Mesenchymal stem cell (in vitro differentiated cells and primary cell): ENCODE data around the gene RFPL2.

Experiments
- DNase-seq: peaks from one replicate; pipeline ENCODE4 v3.0.0-alpha.2; 2013
- H2AFZ ChIP-seq: one replicate; pipeline ENCODE4 v1.6.1; 2013; ENCODE audit warnings: low read depth, mild to moderate bottlenecking, control low read depth, inconsistent platforms, low read length, moderate library complexity
- H2AK5ac ChIP-seq: 2 replicates; pipeline ENCODE4 v1.6.1; 2013; ENCODE audit warnings: low read length, moderate library complexity, mild to moderate bottlenecking, inconsistent platforms; ENCODE audit not compliant: severe bottlenecking
- H2BK120ac ChIP-seq: one replicate; pipeline ENCODE4 v1.6.1; 2013; ENCODE audit warnings: low read depth, mild to moderate bottlenecking, inconsistent platforms, low read length, moderate library complexity
- H2BK12ac ChIP-seq, 2 experiments: one replicate each; pipeline ENCODE4 v1.6.1; 2013; ENCODE audit warnings: inconsistent platforms in 2 of 2, low read length in 2 of 2, mild to moderate bottlenecking in 2 of 2, moderate library complexity in 2 of 2, control low read depth in 1 of 2
- H2BK15ac ChIP-seq: one replicate; pipeline ENCODE4 v1.6.1; 2013; ENCODE audit warnings: mild to moderate bottlenecking, low read depth, inconsistent platforms; ENCODE audit not compliant: poor library complexity, severe bottlenecking
- H2BK5ac ChIP-seq: 2 replicates; pipeline ENCODE4 v1.6.1; 2013; ENCODE audit warnings: low read depth, mild to moderate bottlenecking, low read length, control low read depth, inconsistent platforms; ENCODE audit not compliant: poor library complexity, severe bottlenecking
- H3K14ac ChIP-seq, 2 experiments: one replicate each; pipeline ENCODE4 v1.6.1; 2013; ENCODE audit warnings: inconsistent platforms in 2 of 2, low read length in 2 of 2, control low read depth in 1 of 2, mild to moderate bottlenecking in 1 of 2, moderate library complexity in 1 of 2
- H3K18ac ChIP-seq, 2 experiments: one replicate each; pipeline ENCODE4 v1.6.1; 2013; ENCODE audit warnings: inconsistent platforms in 2 of 2, low read length in 2 of 2, control low read depth in 1 of 2, low read depth in 1 of 2, mild to moderate bottlenecking in 1 of 2
- H3K23ac ChIP-seq, 2 experiments: one replicate each; pipeline ENCODE4 v1.6.1; 2013; ENCODE audit warnings: inconsistent platforms in 2 of 2, low read length in 2 of 2, mild to moderate bottlenecking in 2 of 2, moderate library complexity in 2 of 2, control low read depth in 1 of 2
- H3K27ac ChIP-seq: 2 replicates; pipeline ENCODE4 v1.5.1; 2013; ENCODE audit warnings: mild to moderate bottlenecking, moderate library complexity, low read length, control low read depth, inconsistent platforms; ENCODE audit not compliant: poor library complexity, severe bottlenecking
- H3K27me3 ChIP-seq, 2 experiments: 2 replicates each; pipeline versions ENCODE4 v1.6.1 to v1.7.0; 2013; ENCODE audit warnings: low read length in 2 of 2, mild to moderate bottlenecking in 2 of 2, moderate library complexity in 2 of 2, control low read depth in 1 of 2, inconsistent platforms in 1 of 2; ENCODE audit not compliant: control insufficient read depth in 1 of 2, insufficient read depth in 1 of 2
- H3K36me3 ChIP-seq, 2 experiments: 2 replicates each; pipeline versions ENCODE4 v1.6.1 to v1.7.0; 2013; ENCODE audit warnings: low read length in 2 of 2, control low read depth in 1 of 2, inconsistent platforms in 1 of 2, low read depth in 1 of 2, mild to moderate bottlenecking in 1 of 2; ENCODE audit not compliant: insufficient read depth in 2 of 2, control insufficient read depth in 1 of 2
- H3K4ac ChIP-seq, 2 experiments: one replicate each; pipeline ENCODE4 v1.6.1; 2013; ENCODE audit warnings: inconsistent platforms in 2 of 2, low read length in 2 of 2, mild to moderate bottlenecking in 2 of 2, moderate library complexity in 2 of 2, control low read depth in 1 of 2, low read depth in 1 of 2
- H3K4me1 ChIP-seq: 2 replicates; pipeline ENCODE4 v1.6.1; 2013; ENCODE audit warnings: low read depth, low read length, control low read depth; ENCODE audit not compliant: control insufficient read depth, insufficient read depth
- H3K4me2 ChIP-seq: 2 replicates; pipeline ENCODE4 v1.6.1; 2013; ENCODE audit warnings: low read length, mild to moderate bottlenecking, inconsistent platforms; ENCODE audit not compliant: poor library complexity, severe bottlenecking
- H3K4me3 ChIP-seq, 2 experiments: 2 replicates each; pipeline versions ENCODE4 v1.5.1 to v1.7.0; 2013; ENCODE audit warnings: low read length in 2 of 2, mild to moderate bottlenecking in 2 of 2, control low read depth in 1 of 2, low read depth in 1 of 2; ENCODE audit not compliant: insufficient read depth in 1 of 2
- H3K79me1 ChIP-seq: replicated peaks from 2 replicates; pipeline ENCODE4 v1.6.1; 2013; ENCODE audit warnings: mild to moderate bottlenecking, control low read depth, low read length, inconsistent platforms; ENCODE audit not compliant: poor library complexity, severe bottlenecking
- H3K9ac ChIP-seq: 2 replicates; pipeline ENCODE4 v1.7.0; 2013; ENCODE audit warnings: mild to moderate bottlenecking, low read length, moderate library complexity
- H3K9me3 ChIP-seq: 2 replicates; pipeline ENCODE4 v1.7.0; 2013; ENCODE audit warnings: mild to moderate bottlenecking, low read length; ENCODE audit not compliant: control insufficient read depth
- H4K8ac ChIP-seq: one replicate; pipeline ENCODE4 v1.6.1; 2013; ENCODE audit warnings: inconsistent platforms, mild to moderate bottlenecking, low read length, moderate library complexity
- H4K91ac ChIP-seq: one replicate; pipeline ENCODE4 v1.6.1; 2013; ENCODE audit warnings: mild to moderate bottlenecking, low read length, inconsistent platforms
- WGBS: methylation state at CpG from one replicate; pipeline ENCODE4 v1.1.7; 2013; ENCODE audit warnings: mixed read lengths; 5-methylcytosine and 5-hydroxymethylcytosine counted together

Gene RFPL2

DNA sequence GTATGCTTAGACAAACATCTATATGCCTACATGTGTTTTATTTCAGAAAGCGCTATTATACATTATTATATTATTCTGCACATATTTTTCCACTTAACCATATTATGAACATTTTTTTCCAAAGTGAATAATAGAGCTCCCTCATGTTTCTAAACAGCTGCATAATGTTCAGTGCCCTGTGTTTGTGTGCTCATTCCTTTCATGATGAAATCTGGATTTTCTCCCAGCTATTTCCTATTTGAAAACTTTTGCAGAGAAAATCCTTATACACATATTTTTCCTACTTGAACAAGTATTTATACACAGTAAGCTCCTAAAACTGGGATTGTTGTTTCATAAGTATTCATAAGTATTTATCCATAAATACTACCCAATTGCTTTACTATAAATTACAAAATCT is 18.1 kb upstream of the RFPL2 start:
- Histone ChIP-seq H3K27ac (no peak overlapping the region), H2BK5ac (no peak overlapping the region), H3K23ac (no peak overlapping the region), H3K4ac (no peak overlapping the region), H2AK5ac (no peak overlapping the region), H4K91ac (no peak overlapping the region), H3K14ac (no peak overlapping the region), H3K4me3 (no peak overlapping the region), H2BK15ac (no peak overlapping the region), H3K9me3 (no peaks in the 10 kb centered on the region), H3K9ac (no peak overlapping the region), H4K8ac (no peak overlapping the region), H3K18ac (no peak overlapping the region), H3K27me3 (peaks cover 0 to 10% of the 10 kb centered on the region in 2 experiments), H2AFZ (no peak overlapping the region), H2BK12ac (no peak overlapping the region), H3K4me2 (no peak overlapping the region), H2BK120ac (no peak overlapping the region), H3K36me3 (no peaks in the 10 kb centered on the region), H3K79me1 (no peaks in the 10 kb centered on the region), H3K4me1 (no peaks in the 10 kb centered on the region)
- WGBS: no CpG with 5 or more reads among the region's 1 CpG
- no peak for DNase-seq

- H3K27ac ChIP-seq: no peak overlapping the region
- DNase-seq: no peak
- H3K27me3 ChIP-seq: peaks cover 0 to 5% of the 10 kb centered on the region in 2 experiments
- H2BK12ac ChIP-seq: no peak overlapping the region
- H3K14ac ChIP-seq: no peak overlapping the region
- no peak overlapping the region for H3K23ac ChIP-seq
- H3K9me3 ChIP-seq: no peaks in the 10 kb centered on the region
- H3K4me2 ChIP-seq: no peak overlapping the region
- no peaks in the 10 kb centered on the region for H3K36me3 ChIP-seq
- no peaks in the 10 kb centered on the region for H3K79me1 ChIP-seq
- H2BK120ac ChIP-seq: no peak overlapping the region
- no peak overlapping the region for H2AFZ ChIP-seq
- no peak overlapping the region for H3K18ac ChIP-seq
- H3K4me3 ChIP-seq: no peak overlapping the region
- no peak overlapping the region for H4K91ac ChIP-seq
- no peak overlapping the region for H2BK15ac ChIP-seq
- no peak overlapping the region for H3K9ac ChIP-seq
- H3K4ac ChIP-seq: no peak overlapping the region
- peak overlapping the region; percentile 31 for H2BK5ac ChIP-seq
- no peaks in the 10 kb centered on the region for H3K4me1 ChIP-seq
- 100% methylated on average over 2 of the region's 3 CpGs for WGBS
- no peak overlapping the region for H4K8ac ChIP-seq
- H2AK5ac ChIP-seq: no peak overlapping the region
Measured at GRCh38 chr22:32219026-32219425, 14.2 kb upstream of the RFPL2 start.

DNA sequence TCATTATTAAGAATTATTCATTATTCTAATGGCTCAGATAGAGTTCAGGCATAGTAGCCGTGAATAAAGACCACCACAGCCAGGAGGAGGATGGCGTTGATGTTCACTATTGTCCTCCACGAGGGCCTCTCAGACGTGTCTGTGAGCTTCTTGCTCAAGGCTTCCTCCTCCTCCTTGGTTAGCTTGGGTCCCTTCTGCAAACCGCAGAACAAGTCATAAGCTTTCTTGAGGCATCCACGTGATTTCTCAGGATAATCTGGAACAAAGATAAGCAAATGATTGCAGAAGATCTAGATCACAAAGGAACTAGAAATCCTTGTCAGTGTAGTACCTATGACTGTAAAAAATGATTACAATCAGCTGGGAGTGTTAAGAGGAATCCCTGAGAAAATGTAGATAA is 13.6 kb upstream of the RFPL2 start:
- Histone ChIP-seq H3K4me3 (no peak overlapping the region), H2AFZ (no peak overlapping the region), H3K27ac (no peak overlapping the region), H3K4me1 (no peaks in the 10 kb centered on the region), H2BK12ac (no peak overlapping the region), H3K4me2 (no peak overlapping the region), H3K23ac (no peak overlapping the region), H3K79me1 (no peaks in the 10 kb centered on the region), H3K9me3 (no peaks in the 10 kb centered on the region), H2BK5ac (no peak overlapping the region), H3K9ac (no peak overlapping the region), H2BK120ac (no peak overlapping the region), H4K8ac (no peak overlapping the region), H2BK15ac (no peak overlapping the region), H2AK5ac (no peak overlapping the region), H3K36me3 (no peaks in the 10 kb centered on the region), H3K4ac (no peak overlapping the region), H3K27me3 (peaks cover 0 to 5% of the 10 kb centered on the region in 2 experiments), H3K14ac (no peak overlapping the region), H4K91ac (no peak overlapping the region), H3K18ac (no peak overlapping the region)
- no peak for DNase-seq
- 76% methylated on average over 4 of the region's 6 CpGs for WGBS

DNA sequence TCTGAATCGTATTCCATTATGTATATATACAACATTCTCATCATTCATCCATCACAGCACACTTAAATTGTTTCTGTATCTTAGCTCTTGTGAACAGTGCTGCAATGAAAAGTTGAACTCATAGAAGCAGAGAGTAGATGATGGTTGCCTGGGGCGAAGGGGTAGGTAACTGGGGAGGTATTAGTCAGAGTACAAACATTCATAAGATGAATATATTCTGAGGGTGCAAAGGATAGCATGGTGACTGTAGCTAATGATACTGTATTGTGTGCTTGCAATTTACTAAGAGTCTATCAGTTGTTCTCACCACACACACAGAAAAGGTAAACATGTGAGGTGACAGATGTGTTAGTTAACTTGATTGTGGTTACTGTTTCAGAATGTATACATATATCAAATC is 12.6 kb upstream of the RFPL2 start:
- H2BK12ac ChIP-seq: no peak overlapping the region
- H2BK120ac ChIP-seq: no peak overlapping the region
- no peak overlapping the region for H3K4ac ChIP-seq
- no peak overlapping the region for H4K8ac ChIP-seq
- no peak overlapping the region for H3K27ac ChIP-seq
- H3K9ac ChIP-seq: no peak overlapping the region
- no peak overlapping the region for H2AFZ ChIP-seq
- no peak overlapping the region for H3K18ac ChIP-seq
- no peak overlapping the region for H2AK5ac ChIP-seq
- peaks cover 0 to 3% of the 10 kb centered on the region in 2 experiments for H3K27me3 ChIP-seq
- no peak overlapping the region for H3K23ac ChIP-seq
- H3K9me3 ChIP-seq: no peaks in the 10 kb centered on the region
- WGBS: 80% methylated on average over 2 of the region's 2 CpGs
- H4K91ac ChIP-seq: no peak overlapping the region
- no peak overlapping the region for H3K14ac ChIP-seq
- no peaks in the 10 kb centered on the region for H3K79me1 ChIP-seq
- DNase-seq: no peak
- no peaks in the 10 kb centered on the region for H3K36me3 ChIP-seq
- no peak overlapping the region for H2BK15ac ChIP-seq
- no peak overlapping the region for H2BK5ac ChIP-seq
- H3K4me2 ChIP-seq: no peak overlapping the region
- H3K4me1 ChIP-seq: no peaks in the 10 kb centered on the region
- H3K4me3 ChIP-seq: no peak overlapping the region
